ENCODE measurements around the gene EPHA4. TPM values are rescaled to one million over a fixed set of nuclear protein-coding genes. Genes with fewer than 3 reads are reported as not detected.

The EPHA4 gene
- total RNA-seq, 2 donors from 2014 or later = 20.8 to 39.2 TPM

GRCh38 chr2:221458578-221458977 is 113.5 kb downstream of the EPHA4 start:
- no peak for DNase-seq (ENCODE audit: low spot score)
- intact Hi-C loops (cut with DNase I) = no loop called here

DNA sequence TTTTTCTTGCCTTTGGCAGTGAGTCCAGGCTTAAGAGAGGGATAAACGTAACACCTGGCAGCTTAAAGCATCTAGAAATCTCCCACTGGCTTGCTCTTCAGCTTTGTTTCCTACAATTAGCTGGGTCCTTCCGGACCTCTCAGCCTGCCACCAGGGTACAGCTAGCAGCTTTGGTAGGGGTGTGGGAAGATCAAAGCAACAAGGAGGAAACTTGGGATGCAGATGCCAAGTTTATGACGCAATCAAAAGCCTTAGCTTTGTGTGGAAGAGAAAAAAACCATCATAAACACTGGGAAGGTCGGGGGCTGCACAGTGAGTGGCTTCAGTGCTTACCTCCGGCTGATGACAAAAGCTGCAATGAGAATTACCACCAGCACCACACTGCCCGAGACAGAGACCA is 116.9 kb downstream of the EPHA4 start:
- no peak for DNase-seq (ENCODE audit: low spot score)

DNA sequence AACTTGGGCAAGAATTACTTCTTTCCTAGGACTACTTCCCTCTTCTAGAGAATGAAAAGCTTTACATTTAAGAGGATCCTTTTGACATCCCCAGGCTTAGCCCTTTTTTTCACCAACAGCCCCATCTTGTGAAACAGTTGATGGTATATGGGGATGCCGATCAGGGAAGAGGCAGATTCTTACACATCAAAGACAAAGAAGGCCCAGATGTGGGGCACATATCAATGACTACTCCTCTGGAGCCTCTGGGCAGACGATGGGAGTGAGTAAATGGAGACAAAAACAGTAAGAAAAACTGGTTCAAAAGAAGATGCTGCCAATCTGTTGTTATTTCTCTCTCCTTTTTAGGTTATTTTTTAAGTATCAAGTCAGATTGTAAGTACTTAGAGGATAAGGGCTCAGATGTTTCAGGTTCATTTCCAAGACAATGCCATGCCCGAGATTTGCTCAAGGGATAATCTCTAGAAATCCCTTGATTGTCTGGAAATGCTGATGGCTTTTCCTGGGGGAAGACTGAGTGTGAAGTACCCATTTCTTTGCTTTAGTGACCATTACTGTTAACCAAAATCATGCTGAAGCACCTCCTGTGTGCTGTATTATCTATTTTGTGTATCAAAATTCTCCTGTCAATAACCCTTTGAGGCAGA is 117.5 kb downstream of the EPHA4 start:
- intact Hi-C loops (cut with DNase I) = no loop called here
- DNase-seq (ENCODE audit: low spot score) = no peak

More for the DNA sequence above, 116.9 kb downstream of the EPHA4 start:
- intact Hi-C loops (cut with DNase I) = no loop called here

DNA sequence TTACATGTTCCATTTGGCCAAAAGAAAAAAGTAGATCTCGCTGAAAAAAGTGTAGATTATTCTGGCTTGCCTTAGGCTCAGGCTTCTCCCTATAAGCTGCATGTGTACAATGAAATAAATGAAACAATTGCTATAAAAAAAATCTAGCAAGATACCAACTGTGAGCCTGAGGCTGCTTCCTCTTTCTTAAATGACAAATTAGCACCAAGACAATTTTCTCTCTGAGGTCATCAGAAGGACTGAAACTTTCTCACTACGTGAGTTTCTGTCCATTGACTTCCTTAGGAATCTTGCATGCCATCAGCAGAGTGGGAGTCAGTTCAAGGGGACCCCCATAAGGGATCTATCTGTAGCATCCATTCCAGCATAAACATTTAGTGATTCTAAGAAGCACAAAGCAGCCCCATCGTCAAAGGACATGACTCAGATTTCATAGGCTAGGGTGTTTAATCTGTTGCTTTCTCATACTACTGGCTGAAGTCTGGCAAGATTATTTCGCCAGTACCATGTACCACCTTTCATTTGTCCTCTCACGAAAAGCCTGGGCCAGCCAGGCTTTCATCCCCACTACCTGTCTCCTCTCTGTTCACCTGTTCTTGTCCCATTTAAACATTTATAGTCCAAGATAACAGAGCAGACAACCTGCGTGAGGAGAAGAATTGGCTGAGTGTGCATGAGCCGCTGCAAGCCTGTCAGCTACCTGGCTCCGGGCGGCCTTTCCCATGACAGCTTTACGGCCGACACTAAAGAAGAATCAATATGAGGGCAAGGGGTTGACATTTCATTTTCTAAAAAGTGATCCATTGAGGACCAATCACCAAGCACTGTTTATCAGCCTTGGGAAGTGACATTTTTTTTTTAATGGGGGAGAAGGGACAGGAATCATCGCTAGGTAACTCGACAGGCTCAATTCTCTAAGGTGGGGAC is 120.0 kb downstream of the EPHA4 start:
- DNase-seq (ENCODE audit: low spot score) = no peak
- intact Hi-C loops (cut with DNase I) = no loop called here

- no peak for DNase-seq (ENCODE audit: low spot score)
- intact Hi-C loops (cut with DNase I) = no loop called here
These were observed 121.8 kb downstream of the EPHA4 start for GRCh38 chr2:221450280-221450679.

DNA sequence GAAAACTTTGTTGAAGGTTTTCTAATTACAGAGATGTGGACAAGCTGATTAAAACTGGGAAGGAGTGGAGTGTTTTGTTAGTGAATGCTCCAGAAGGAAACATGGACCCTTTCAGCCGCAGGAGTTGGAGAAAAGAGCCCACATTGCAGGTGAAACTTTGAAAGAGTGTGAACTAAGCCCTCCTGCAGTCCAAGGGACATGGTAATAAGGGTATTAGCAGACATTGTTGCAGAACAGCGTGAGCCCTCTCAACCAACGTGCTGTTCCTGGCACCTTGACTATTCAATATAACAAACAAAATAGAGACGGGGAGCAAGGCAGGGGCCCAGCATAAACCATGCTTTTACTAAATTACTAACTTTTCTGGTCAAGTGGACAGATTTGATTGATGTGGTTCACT is 122.7 kb downstream of the EPHA4 start:
- DNase-seq (ENCODE audit: low spot score) = no peak
- intact Hi-C loops (cut with DNase I) = no loop called here

GRCh38 chr2:221448844-221449390 is 123.2 kb downstream of the EPHA4 start:
- DNase-seq (ENCODE audit: low spot score) = no peak
- intact Hi-C loops (cut with DNase I) = no loop called here

- intact Hi-C loops (cut with DNase I) = no loop called here
These were observed 123.9 kb downstream of the EPHA4 start for GRCh38 chr2:221448057-221448843.

GRCh38 chr2:221447310-221447709 is 124.8 kb downstream of the EPHA4 start:
- intact Hi-C loops (cut with DNase I) = no loop called here
- no peak for DNase-seq (ENCODE audit: low spot score)

More at GRCh38 chr2:221448057-221448843, 123.9 kb downstream of the EPHA4 start:
- no peak for DNase-seq (ENCODE audit: low spot score)

- intact Hi-C loops (cut with DNase I) = no loop called here
- DNase-seq (ENCODE audit: low spot score) = no peak
These were observed 126.0 kb downstream of the EPHA4 start for GRCh38 chr2:221446140-221446539.

DNA sequence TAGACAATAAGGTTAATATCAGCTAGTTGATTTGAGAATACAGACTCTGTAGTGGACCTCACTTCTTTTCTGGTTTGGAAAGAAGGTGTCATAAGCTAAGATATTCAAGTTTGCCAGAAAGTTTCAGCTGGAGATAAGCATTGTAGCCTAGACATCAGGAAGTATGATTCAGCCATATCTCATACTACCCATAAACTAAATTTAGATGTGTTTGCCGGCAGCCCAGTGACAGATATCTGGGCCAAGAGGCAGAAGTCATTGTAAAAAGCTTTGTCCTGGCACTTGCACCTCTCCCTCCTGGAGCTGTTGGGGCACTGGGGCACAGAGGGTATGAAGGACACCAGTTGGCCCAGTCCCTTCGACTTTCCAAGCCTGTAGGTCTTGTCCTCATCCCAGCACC is 128.0 kb downstream of the EPHA4 start:
- intact Hi-C loops (cut with DNase I) = no loop called here
- DNase-seq (ENCODE audit: low spot score) = no peak

DNA sequence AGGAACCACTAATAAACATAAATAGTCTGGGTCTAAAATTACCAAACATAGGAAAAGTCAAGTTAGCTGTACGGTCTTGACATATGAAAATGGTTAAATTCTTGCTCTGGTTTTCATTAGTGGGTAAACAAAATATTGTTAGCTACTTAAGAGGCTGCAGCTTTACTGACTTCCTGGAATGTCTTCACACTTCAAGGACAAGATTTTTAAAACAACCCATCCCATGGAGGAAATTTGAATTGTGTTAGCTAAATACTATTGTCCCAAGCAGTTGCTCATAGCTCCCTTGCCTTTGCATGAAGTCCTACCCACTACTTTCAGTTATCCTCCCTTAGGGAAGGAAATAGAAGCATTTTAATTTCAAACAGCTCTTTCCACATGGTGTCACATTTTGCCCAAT is 128.5 kb downstream of the EPHA4 start:
- intact Hi-C loops (cut with DNase I) = no loop called here

DNA sequence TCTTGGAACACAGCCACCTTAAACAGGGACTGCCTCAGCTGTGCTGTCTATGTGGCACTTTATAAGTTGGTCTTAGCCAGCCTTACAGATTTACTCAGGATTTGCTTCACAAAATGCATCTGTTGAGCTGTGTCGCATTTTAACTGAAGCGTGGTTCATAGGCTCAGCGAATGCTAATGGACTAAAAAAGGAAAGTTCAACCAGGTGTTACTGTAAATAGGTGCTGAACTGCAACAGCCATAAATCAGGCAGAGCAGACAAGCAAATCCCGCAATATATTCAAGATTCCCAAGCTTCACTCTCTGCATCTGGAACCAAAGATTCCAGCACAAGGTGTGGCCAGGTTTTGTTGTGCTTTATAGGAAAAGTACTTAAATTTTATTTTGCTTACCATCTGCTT is 130.0 kb downstream of the EPHA4 start:
- no peak for DNase-seq (ENCODE audit: low spot score)
- intact Hi-C loops (cut with DNase I) = no loop called here

More for the DNA sequence above, 128.5 kb downstream of the EPHA4 start:
- no peak for DNase-seq (ENCODE audit: low spot score)

DNA sequence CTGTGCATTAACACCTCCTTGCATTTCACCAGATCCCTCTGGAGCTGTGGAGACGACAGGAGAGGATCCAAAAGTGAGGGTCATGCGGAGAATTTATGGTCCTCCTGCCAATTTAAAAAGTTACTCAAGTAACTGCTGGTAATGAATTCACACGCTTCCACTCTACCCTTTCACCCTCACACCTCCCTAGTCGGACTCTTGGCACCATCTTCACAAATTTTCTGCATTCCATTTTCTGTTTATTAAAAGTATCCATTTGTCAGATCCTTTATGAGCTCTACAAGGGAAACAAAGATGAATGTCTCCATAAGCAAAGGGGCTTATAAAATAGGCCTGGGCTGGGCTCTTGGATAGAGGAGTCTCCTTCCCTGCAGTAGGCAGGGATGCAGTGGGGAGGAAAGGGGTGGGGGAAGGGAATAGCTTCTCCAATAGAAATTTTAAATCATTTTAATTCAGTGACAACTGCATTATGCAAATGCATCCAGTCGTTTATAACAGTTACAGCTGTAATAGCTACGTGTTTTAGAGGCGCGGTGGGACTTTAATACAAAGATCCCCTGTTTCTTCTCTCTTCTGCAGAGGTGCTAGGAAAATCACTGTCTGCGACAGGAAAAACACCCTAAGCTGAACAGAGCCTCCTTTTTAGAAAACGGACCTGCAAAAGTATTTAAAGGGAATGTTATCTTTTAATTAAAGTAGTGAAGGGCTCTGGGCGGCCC is 132.2 kb downstream of the EPHA4 start:
- intact Hi-C loops (cut with DNase I) = no loop called here

DNA sequence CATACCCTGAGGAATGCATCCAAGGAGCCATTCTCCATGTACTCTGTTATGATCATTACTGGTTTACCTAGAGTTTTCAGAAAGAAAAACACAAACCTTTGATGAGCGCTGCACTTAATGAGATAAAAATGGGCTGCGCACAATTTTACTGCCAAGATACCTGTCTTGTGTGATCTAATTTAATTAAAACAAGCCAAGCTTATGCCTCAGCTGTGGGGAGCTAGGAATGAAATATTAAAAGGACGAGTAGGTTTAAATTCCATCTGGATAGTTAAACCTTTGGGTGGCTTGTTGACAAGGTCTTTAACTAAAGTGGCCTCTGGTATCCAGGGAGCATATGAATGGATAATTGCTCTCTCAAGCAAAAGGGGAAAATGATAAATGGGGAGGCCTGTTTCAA is 135.0 kb downstream of the EPHA4 start:
- intact Hi-C loops (cut with DNase I) = no loop called here
- no peak for DNase-seq (ENCODE audit: low spot score)

More for the DNA sequence above, 132.2 kb downstream of the EPHA4 start:
- DNase-seq (ENCODE audit: low spot score) = no peak

DNA sequence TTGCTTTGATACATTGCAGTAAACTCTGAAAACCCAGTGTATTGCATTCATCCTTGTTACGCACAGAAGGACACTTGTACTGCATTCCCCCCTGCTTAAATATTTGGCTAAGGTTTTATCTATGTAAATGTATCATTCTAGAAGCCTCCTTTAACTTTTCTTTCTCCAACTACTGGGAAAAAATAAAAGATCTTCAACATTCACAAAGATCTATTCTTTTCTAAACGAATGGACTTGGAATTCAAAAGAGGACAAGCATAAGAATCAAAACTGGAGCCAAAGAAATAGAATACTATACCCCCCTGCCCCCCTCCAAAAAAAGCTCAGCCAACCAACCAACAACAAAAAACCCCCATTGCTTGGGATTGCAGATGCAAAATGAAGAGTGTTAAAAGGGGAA is 136.9 kb downstream of the EPHA4 start:
- intact Hi-C loops (cut with DNase I) = no loop called here

GRCh38 chr2:221434142-221434541 is 138.0 kb downstream of the EPHA4 start:
- no peak for DNase-seq (ENCODE audit: low spot score)

More for the DNA sequence above, 136.9 kb downstream of the EPHA4 start:
- DNase-seq (ENCODE audit: low spot score) = no peak

GRCh38 chr2:221431477-221431876 is 140.6 kb downstream of the EPHA4 start:
- no peak for DNase-seq (ENCODE audit: low spot score)
- intact Hi-C loops (cut with DNase I) = no loop called here

More at GRCh38 chr2:221434142-221434541, 138.0 kb downstream of the EPHA4 start:
- intact Hi-C loops (cut with DNase I) = no loop called here

Measured in posterior vena cava (tissue), 2 donors.